HG03460 (cell line): ENCODE data around the gene ATP5F1D.

Experiments used
- ATAC-seq: cut with Tn5 transposase; IDR thresholded peaks from one replicate; pipeline ENCODE4 v1.9.1; 2021; ENCODE audit not compliant: unreplicated experiment

ATP5F1D gene

DNA sequence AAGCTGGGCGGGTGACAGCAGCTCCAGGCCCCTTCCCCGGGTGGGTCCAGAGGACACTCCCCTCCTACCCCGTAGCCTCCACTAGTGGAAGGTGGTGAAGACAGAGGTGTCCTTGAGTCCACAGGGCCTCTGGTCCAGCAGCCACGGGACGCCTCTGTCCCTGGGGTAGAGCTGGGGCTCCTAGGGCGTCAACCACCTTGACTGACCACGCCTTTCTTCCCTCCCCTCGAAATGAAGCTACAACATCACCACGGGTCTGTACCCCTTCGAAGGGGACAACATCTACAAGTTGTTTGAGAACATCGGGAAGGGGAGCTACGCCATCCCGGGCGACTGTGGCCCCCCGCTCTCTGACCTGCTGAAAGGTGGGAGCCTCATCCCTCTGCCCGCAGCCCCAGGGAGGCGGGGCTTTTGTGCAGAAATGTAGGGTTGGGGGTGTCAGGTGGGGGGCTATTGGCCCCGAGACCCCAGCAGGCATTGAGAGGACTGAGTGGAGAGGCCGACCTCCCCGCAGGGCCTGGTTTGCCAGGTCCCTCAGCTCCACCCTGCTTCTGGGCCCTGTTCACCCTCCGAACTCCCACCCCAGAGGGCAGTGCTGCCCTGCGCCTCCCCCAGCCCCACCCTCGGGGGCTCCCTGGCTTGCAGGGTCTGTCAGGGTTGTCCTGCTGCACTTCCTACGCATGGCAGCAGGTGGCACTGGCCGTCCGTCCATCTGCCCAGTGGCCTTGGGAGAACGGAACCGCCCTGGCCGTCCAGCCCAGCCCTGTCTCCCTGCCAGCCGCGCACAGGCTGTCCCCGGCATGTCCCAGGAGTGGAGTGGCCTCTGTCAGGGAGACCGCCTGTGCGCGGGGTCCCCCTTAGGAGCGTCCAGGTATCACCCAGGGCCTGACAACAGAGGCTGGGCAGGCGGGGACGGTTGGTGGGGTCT, 20.3 kb upstream of the ATP5F1D start:
- ATAC-seq, result no peak

DNA sequence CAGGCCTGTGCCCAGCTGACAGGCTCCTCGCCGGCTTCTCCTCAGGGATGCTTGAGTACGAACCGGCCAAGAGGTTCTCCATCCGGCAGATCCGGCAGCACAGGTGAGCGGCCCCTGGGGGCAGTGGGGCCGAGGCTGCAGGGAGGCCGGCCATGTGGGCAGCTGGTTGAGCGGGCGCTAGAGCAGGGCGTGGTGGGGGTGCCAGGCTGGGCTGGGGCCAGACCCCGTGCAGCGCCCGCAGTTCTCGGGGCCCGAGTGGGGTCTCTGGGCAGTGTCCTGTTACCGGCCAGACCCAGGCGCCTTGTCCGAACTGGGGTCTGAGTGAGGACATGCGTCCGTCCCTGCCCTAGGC, 19.7 kb upstream of the ATP5F1D start:
- no peak for ATAC-seq

GRCh38 chr19:1222394-1222793, 19.2 kb upstream of the ATP5F1D start:
- no peak for ATAC-seq

- no peak for ATAC-seq
These were observed 18.3 kb upstream of the ATP5F1D start for GRCh38 chr19:1223018-1223855.

DNA sequence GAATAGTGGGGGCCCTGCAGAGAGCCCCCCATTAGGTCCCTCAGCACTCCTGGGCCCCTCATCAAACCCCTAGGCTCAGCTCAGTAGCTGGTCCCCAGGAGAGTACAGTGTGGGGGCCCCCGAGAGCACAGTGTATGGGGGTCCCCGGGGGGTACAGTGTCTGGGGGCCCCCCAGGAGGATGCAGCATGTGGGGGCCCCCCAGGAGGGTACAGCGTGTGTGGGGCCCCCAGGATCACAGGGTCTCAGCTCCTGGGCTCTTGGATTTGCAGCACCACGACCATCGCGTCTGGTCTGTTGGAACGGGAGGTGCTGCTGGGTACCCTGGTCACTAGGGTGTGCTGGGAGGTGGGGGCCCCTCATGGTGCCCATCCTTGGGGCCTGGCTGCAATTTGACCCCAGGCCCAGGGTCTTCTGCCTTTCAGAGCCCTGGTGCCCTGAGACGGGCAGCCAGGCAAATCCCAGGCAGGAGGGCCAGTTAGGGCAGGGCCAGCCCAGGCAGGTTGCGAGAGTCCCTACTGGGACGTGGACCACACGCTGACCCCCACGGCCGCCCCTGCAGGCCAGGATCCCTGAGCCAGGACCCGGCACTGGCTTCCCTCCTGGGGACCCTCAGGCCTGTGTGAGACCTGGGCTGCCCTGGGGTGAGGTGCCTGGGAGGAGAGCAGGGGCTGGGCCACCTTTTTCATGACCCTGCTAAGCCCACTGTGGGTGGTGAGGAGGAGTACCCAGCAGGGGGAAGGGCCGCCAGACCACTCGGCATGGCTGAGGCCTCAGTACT, 17.3 kb upstream of the ATP5F1D start:
- no peak for ATAC-seq

GRCh38 chr19:1224847-1225246, 16.7 kb upstream of the ATP5F1D start:
- ATAC-seq, result no peak

- no peak for ATAC-seq
These were observed 15.9 kb upstream of the ATP5F1D start for GRCh38 chr19:1225440-1226226.

- ATAC-seq, result no peak
These were observed 15.4 kb upstream of the ATP5F1D start for GRCh38 chr19:1226227-1226518.

- ATAC-seq, result no peak
These were observed 14.8 kb upstream of the ATP5F1D start for GRCh38 chr19:1226522-1227303.

DNA sequence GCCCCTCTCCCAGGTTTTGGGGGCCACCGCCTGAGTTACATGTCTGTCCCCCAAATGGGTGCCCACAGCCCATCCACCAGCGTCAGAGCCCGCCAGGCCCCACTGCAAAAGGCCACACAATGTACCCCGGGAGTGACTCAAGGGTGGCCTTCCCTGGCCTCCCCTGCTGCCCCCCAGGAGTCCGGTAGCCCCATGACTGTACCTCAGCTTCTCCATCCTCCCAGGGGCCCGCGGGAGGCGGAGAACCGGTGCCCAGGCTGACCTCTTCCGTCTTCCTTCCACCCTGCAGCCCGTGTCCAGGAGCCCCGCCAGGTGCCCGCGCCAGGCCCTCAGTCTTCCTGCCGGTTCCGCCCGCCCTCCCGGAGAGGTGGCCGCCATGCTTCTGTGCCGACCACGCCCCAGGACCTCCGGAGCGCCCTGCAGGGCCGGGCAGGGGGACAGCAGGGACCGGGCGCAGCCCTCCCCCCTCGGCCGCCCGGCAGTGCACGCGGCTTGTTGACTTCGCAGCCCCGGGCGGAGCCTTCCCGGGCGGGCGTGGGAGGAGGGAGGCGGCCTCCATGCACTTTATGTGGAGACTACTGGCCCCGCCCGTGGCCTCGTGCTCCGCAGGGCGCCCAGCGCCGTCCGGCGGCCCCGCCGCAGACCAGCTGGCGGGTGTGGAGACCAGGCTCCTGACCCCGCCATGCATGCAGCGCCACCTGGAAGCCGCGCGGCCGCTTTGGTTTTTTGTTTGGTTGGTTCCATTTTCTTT, 14.1 kb upstream of the ATP5F1D start:
- no peak for ATAC-seq

- no peak for ATAC-seq
These were observed 13.2 kb upstream of the ATP5F1D start for GRCh38 chr19:1228161-1228957.

DNA sequence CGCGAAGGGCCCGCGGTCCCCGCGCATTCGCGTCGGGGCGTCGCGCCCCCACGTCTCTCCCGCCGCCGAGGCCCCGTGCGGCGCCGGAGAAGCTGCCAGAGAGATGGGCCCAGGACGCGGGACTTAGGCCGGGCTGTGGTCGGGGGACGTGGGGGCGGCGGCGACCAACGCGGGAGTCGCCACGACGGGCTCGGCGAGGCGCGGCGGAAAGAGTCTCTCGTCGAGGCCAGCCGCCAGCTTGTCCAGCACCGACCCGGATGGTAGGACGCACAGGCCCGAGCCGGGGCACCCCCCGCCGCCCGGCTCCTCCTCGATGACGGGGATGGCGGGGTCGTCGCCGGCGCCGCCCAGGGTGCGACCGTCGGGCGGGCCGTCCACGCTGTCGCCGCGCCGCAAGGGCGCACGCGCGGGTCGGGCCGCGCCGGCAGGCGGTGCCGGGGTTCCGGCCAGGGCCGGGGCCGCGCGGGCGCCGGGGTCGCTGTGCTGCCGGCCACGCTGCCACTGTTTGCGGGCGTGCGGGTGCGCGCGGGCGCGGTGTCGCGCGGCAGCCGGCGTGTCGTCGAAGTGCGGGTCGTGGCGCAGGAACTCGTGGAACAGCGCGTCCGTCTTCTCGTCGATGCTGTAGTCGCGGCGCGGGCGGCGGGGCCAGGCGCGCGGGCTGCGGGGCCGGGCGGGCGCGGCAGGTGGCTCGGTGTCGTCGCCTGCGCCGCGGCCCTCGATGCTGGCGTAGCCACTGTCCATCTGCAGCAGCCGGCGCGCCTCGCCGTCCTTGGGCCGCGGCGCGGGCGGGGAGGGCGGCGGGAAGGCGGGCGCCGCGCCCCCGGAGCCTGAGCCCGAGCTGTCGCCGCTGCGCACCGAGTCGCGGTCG, 12.3 kb upstream of the ATP5F1D start:
- no peak for ATAC-seq

GRCh38 chr19:1229924-1230782, 11.4 kb upstream of the ATP5F1D start:
- no peak for ATAC-seq

DNA sequence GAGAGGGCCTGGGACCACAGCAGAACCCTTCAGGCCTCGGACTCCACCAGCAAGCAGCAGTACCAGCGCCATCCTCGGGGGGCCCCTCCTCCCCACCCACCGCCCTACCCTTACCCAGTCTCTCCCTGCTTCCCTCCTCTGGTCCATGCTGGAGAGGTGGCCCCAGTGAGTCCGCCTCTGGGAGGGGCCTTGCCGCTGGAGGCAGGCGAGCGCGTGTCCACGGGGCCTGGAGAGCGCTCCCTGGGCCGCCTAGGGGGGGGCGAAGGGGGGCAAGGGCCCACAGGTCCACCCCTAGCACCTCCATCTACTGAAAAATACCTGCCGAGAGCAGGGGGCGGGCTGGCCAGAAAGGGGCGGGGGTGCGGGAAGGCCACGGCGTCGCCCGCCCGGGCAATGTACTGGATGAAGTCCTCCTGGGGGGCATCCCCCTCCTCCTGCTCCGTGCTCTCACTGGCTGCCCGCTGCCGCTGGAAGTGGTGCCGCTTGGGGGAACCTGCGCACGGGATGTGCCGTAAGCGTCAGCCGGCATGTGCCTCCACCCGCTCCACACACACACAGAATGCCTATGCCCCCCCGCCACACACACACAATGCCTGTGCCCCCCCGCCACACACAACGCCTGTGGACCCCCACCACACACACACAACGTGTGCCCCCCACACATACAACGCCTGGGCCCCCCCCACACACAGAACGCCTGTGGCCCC, 10.6 kb upstream of the ATP5F1D start:
- no peak for ATAC-seq

- ATAC-seq, result no peak
These were observed 9.6 kb upstream of the ATP5F1D start for GRCh38 chr19:1231729-1232637.
